LNCaP clone FGC (cell line): ENCODE measurements around the gene ITIH5.

ENCODE experiments used
- DNase-seq: peaks from one replicate; pipeline ENCODE4 v3.0.0-alpha.2; 2011; ENCODE audit warnings: low read depth
- H3K4me3 ChIP-seq: 2 replicates; pipeline ENCODE4 v1.5.1; 2011; ENCODE audit warnings: mild to moderate bottlenecking, low read depth, low read length, control low read depth
- TF ChIP-seq, protein P1 (sequence below): IDR thresholded peaks from 2 replicates; pipeline ENCODE4 v1.5.1; 2012; ENCODE audit warnings: mild to moderate bottlenecking; ENCODE audit not compliant: control insufficient read depth, insufficient read depth; ENCODE audit errors: extremely low read depth

The ITIH5 gene

GRCh38 chr10:7593905-7594304 is 72.9 kb downstream of the ITIH5 start:
- DNase-seq: no peak
- H3K4me3 ChIP-seq: no peak overlapping the region
- TF ChIP-seq, protein P1, sequence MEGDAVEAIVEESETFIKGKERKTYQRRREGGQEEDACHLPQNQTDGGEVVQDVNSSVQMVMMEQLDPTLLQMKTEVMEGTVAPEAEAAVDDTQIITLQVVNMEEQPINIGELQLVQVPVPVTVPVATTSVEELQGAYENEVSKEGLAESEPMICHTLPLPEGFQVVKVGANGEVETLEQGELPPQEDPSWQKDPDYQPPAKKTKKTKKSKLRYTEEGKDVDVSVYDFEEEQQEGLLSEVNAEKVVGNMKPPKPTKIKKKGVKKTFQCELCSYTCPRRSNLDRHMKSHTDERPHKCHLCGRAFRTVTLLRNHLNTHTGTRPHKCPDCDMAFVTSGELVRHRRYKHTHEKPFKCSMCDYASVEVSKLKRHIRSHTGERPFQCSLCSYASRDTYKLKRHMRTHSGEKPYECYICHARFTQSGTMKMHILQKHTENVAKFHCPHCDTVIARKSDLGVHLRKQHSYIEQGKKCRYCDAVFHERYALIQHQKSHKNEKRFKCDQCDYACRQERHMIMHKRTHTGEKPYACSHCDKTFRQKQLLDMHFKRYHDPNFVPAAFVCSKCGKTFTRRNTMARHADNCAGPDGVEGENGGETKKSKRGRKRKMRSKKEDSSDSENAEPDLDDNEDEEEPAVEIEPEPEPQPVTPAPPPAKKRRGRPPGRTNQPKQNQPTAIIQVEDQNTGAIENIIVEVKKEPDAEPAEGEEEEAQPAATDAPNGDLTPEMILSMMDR: no peak

GRCh38 chr10:7593063-7593462 is 73.7 kb downstream of the ITIH5 start:
- no peak for DNase-seq
- TF ChIP-seq, protein P1: no peak
- H3K4me3 ChIP-seq: no peak overlapping the region

GRCh38 chr10:7592627-7593026 is 74.1 kb downstream of the ITIH5 start:
- H3K4me3 ChIP-seq: no peak overlapping the region
- no peak for DNase-seq
- TF ChIP-seq, protein P1: no peak

- H3K4me3 ChIP-seq: no peak overlapping the region
- no peak for DNase-seq
- TF ChIP-seq, protein P1: no peak
Measured at GRCh38 chr10:7590271-7590670, 76.5 kb downstream of the ITIH5 start.

DNA sequence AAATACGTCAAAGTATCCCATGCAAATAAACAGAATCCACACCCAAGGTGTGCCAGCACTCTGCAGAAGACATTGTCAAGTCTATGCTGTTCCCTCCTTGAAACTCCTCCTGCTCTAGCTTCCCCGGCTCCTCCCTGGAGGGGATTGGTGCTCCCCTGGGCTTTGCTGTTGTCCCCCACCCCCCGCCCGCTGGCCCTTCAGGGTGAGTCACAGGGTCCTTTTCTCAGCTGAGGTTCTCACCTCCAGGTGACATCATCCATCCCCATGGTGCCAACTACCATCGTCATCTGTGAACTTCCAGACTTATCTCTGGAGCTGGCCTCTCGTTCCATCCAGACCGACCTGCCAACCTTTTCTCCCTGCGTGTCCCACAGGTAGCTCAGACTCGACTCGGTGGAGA is 77.0 kb downstream of the ITIH5 start:
- DNase-seq: no peak
- H3K4me3 ChIP-seq: no peak overlapping the region
- TF ChIP-seq, protein P1: no peak

DNA sequence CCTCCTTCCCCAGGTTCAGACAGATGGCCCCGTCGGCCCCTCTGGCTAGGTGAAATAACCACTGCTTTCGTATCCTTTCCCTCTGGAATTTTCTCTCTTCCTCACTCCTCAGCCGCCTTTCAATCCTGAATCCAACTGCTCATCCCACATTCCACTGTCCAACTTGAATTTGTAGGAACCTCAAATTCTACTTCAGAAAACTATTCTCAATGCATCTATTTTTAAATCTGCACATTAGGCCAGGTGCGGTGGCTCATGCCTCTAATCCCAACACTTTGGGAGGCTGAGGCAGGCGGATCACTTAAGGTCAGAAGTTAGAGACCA is 78.9 kb downstream of the ITIH5 start:
- DNase-seq: no peak
- H3K4me3 ChIP-seq: no peak overlapping the region
- TF ChIP-seq, protein P1: no peak

DNA sequence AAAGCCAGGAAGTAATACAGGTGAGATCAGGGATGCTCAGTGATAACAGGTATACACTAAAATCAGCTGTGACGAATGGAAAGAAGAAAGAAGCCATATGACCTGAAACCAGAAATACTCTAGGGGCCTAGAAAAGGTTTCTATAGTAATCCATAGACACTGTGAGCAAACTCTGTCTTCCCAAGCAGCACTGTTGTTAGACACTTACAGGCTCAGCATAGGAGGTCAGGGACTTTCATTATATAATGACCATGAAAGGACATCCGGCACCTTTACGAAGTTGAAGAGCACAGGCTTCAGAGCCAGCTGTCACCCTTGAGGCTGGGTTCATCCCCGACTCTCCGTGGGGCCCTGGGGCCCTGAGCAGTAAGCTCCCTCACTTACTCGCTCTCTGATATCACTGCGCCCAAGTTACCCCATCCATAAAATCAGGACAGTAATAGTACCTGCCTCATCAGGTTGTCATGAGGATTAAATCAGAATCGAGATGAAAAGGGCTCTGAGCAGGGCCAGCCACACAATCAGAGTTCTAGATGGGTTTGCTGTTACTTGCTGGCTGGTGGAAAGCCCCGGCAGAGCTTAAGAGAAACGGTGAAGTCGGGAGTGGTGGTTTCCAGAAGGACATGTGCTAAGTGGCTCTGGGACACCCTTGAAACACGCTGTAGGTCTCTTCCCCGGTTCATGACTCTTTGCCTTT is 79.5 kb downstream of the ITIH5 start:
- no peak for DNase-seq
- no peak overlapping the region for H3K4me3 ChIP-seq
- TF ChIP-seq, protein P1: no peak
